GM18520 (cell line): ENCODE measurements around the gene ROCK2.
"Not testable (repeated sequence)": the region's sequence is repeated elsewhere in the genome, so short reads cannot be mapped to it uniquely, and the experiment has no call there.

Source experiments
- ATAC-seq: cut with Tn5 transposase; IDR thresholded peaks from one replicate; pipeline ENCODE4 v1.9.1; 2021; ENCODE audit not compliant: unreplicated experiment

The ROCK2 gene

GRCh38 chr2:11342551-11343367 lies 1.7 kb downstream of the ROCK2 start:
- no peak for ATAC-seq

- no peak for ATAC-seq
Observed at GRCh38 chr2:11340717-11341116, 3.7 kb downstream of the ROCK2 start.

GRCh38 chr2:11339508-11340083 lies 4.8 kb downstream of the ROCK2 start:
- ATAC-seq = no peak

GRCh38 chr2:11338580-11338979 lies 5.9 kb downstream of the ROCK2 start:
- ATAC-seq = no peak

- no peak for ATAC-seq
Observed at GRCh38 chr2:11337909-11338308, 6.5 kb downstream of the ROCK2 start.

- no peak for ATAC-seq
Observed at GRCh38 chr2:11336189-11336588, 8.2 kb downstream of the ROCK2 start.

GRCh38 chr2:11333427-11334183 lies 10.8 kb downstream of the ROCK2 start:
- no peak for ATAC-seq

GRCh38 chr2:11332596-11332995 lies 11.8 kb downstream of the ROCK2 start:
- ATAC-seq = no peak

GRCh38 chr2:11330457-11331142 lies 13.8 kb downstream of the ROCK2 start:
- ATAC-seq = no peak

- no peak for ATAC-seq
Observed at GRCh38 chr2:11329776-11330175, 14.7 kb downstream of the ROCK2 start.

- not testable (repeated sequence) for ATAC-seq
Observed at GRCh38 chr2:11328522-11328921, 15.9 kb downstream of the ROCK2 start.

GRCh38 chr2:11327871-11328270 lies 16.6 kb downstream of the ROCK2 start:
- no peak for ATAC-seq

- no peak for ATAC-seq
Observed at GRCh38 chr2:11326677-11327211, 17.7 kb downstream of the ROCK2 start.

- no peak for ATAC-seq
Observed at GRCh38 chr2:11325961-11326676, 18.3 kb downstream of the ROCK2 start.

- ATAC-seq = no peak
Observed at GRCh38 chr2:11321847-11322246, 22.6 kb downstream of the ROCK2 start.

- ATAC-seq = no peak
Observed at GRCh38 chr2:11320698-11321492, 23.5 kb downstream of the ROCK2 start.

GRCh38 chr2:11319939-11320338 lies 24.5 kb downstream of the ROCK2 start:
- no peak for ATAC-seq

GRCh38 chr2:11315074-11315705 lies 29.2 kb downstream of the ROCK2 start:
- ATAC-seq = no peak

- ATAC-seq = no peak
Observed at GRCh38 chr2:11314487-11314886, 29.9 kb downstream of the ROCK2 start.
